HCT116 (cell line): ENCODE measurements around the gene WDR74. TPM values are rescaled to one million over a fixed set of nuclear protein-coding genes. Genes with fewer than 3 reads are reported as not detected.

Experiments
- ATAC-seq: fragments of 200-7000 bp; cut with Tn5 transposase; 2 replicates; pipeline ENCODE4 v1.9.1; 2020; ENCODE audit warnings: mild to moderate bottlenecking, moderate library complexity
- BruUV-seq: library from RNA; stranded (reverse); fragments of 400-500 nt; replicated peaks from 2 replicates; lab custom pipeline; 2021; lab: Mats Ljungman, UMichigan
- CTCF ChIA-PET: fragments of 300-600 bp; sonication (Branson Sonifier 250); formaldehyde crosslinking; loops from one replicate; lab custom pipeline; 2021; ENCODE audit warnings: antibody characterized with exemption; lab: Charles Lee
- POLR2A ChIA-PET: fragments of 300-600, 350-600 bp; sonication (Branson Sonifier 250); formaldehyde crosslinking; loops from one replicate; lab custom pipeline; 2021; ENCODE audit warnings: antibody characterized with exemption; lab: Charles Lee
- RAD21 ChIA-PET, 2 experiments: fragments of 300-600 bp; sonication (Branson Sonifier 250); formaldehyde crosslinking; loops; one replicate each; lab custom pipeline; 2023; ENCODE audit warnings: low total read pairs in 2 of 2; ENCODE audit not compliant: uncharacterized antibody in 2 of 2, unreplicated experiment in 2 of 2, low non-redundant PET in 1 of 2; lab: Charles Lee
- DNase-seq: peaks from one replicate; pipeline ENCODE4 v3.0.0-alpha.2; 2010; ENCODE audit warnings: low read depth, low spot score
- H2AFZ ChIP-seq: fragments of 200-600 bp; shearing (Covaris generic), sonication (generic); 2 replicates; pipeline ENCODE4 v1.6.1; 2017; ENCODE audit warnings: low read depth, mixed run types, mixed read lengths, antibody characterized with exemption, low read length; ENCODE audit not compliant: poor library complexity, severe bottlenecking
- H3K27ac ChIP-seq: 2 replicates; pipeline ENCODE4 v1.5.1; 2012; ENCODE audit warnings: low read depth, low read length
- H3K27me3 ChIP-seq: fragments of 200-600 bp; sonication (generic); 2 replicates; pipeline ENCODE4 v1.6.1; 2016; ENCODE audit warnings: mixed run types, low read length, mixed read lengths; ENCODE audit not compliant: insufficient read depth
- H3K36me3 ChIP-seq, 2 experiments: fragments of 200-500 bp in 1 of 2; fragments of 200-600 bp in 1 of 2; sonication (Bioruptor generic) in 1 of 2; sonication (generic) in 1 of 2; 2 replicates each; pipeline versions ENCODE4 v1.5.1 to v1.6.1; 2014 to 2016; ENCODE audit warnings: low read length in 2 of 2, inconsistent platforms in 1 of 2, mixed read lengths in 1 of 2, mixed run types in 1 of 2; ENCODE audit not compliant: insufficient read depth in 2 of 2, control insufficient read depth in 1 of 2
- H3K4me1 ChIP-seq, 2 experiments: fragments of 200-600 bp in 1 of 2; sonication (generic) in 1 of 2; 2 replicates each; pipeline versions ENCODE4 v1.5.1 to v1.6.1; 2012 to 2017; ENCODE audit warnings: low read length in 2 of 2, inconsistent platforms in 1 of 2, mild to moderate bottlenecking in 1 of 2, mixed read lengths in 1 of 2, mixed run types in 1 of 2, moderate library complexity in 1 of 2; ENCODE audit not compliant: insufficient read depth in 2 of 2, control insufficient read depth in 1 of 2
- H3K4me2 ChIP-seq: fragments of 200-600 bp; sonication (generic); 2 replicates; pipeline ENCODE4 v1.6.1; 2017; ENCODE audit warnings: mixed run types, low read length, mixed read lengths
- H3K4me3 ChIP-seq, 2 experiments: fragments of 200-600 bp in 1 of 2; sonication (generic) in 1 of 2; replicated peaks in 1 of 2; 2 replicates each; pipeline ENCODE4 v1.5.1; 2011 to 2016; ENCODE audit warnings: low read length in 2 of 2, control low read depth in 1 of 2, low read depth in 1 of 2, mild to moderate bottlenecking in 1 of 2, mixed read lengths in 1 of 2, mixed run types in 1 of 2
- H3K79me2 ChIP-seq: fragments of 200-600 bp; sonication (generic); 2 replicates; pipeline ENCODE4 v1.6.1; 2017; ENCODE audit warnings: mild to moderate bottlenecking, mixed run types, low read length, moderate library complexity, mixed read lengths; ENCODE audit not compliant: insufficient read depth
- H3K9ac ChIP-seq: fragments of 200-600 bp; sonication (generic); 2 replicates; pipeline ENCODE4 v1.6.1; 2016; ENCODE audit warnings: low read length, mixed read lengths
- H3K9me2 ChIP-seq: fragments of 200-600 bp; sonication (generic), shearing (Covaris generic); 2 replicates; pipeline ENCODE4 v1.6.1; 2017; ENCODE audit warnings: mixed run types, mild to moderate bottlenecking, moderate library complexity; ENCODE audit not compliant: insufficient read depth
- H3K9me3 ChIP-seq, 2 experiments: fragments of 200-500 bp in 1 of 2; fragments of 200-600 bp in 1 of 2; sonication (Bioruptor generic) in 1 of 2; sonication (generic) in 1 of 2; 2 replicates each; pipeline ENCODE4 v1.6.1; 2014 to 2017; ENCODE audit warnings: low read length in 2 of 2, mixed read lengths in 2 of 2, inconsistent platforms in 1 of 2, low read depth in 1 of 2, mild to moderate bottlenecking in 1 of 2, mixed run types in 1 of 2, moderate library complexity in 1 of 2; ENCODE audit not compliant: control insufficient read depth in 1 of 2, insufficient read depth in 1 of 2
- H4K20me1 ChIP-seq: fragments of 200-600 bp; sonication (generic), shearing (Covaris generic); 2 replicates; pipeline ENCODE4 v1.6.1; 2017; ENCODE audit warnings: mixed run types, mild to moderate bottlenecking, moderate library complexity; ENCODE audit not compliant: insufficient read depth
- CTCF ChIP-seq, 3 experiments: fragments of 200-600 bp in 1 of 3; sonication (generic) in 1 of 3; IDR thresholded peaks in 2 of 3; conservative IDR thresholded peaks in 1 of 3; 2 replicates each; pipeline ENCODE4 v1.5.1; 2012 to 2017; ENCODE audit warnings: low read depth in 2 of 3, low read length in 2 of 3, antibody characterized with exemption in 1 of 3, borderline replicate concordance in 1 of 3, control low read depth in 1 of 3, mild to moderate bottlenecking in 1 of 3, mixed read lengths in 1 of 3, mixed run types in 1 of 3, moderate library complexity in 1 of 3; ENCODE audit not compliant: insufficient read depth in 1 of 3
- ELF1 ChIP-seq: IDR thresholded peaks from 2 replicates; pipeline ENCODE4 v1.6.1; 2012; ENCODE audit warnings: low read depth, borderline replicate concordance
- POLR2AphosphoS5 ChIP-seq: IDR thresholded peaks from 2 replicates; pipeline ENCODE4 v1.6.1; 2011; ENCODE audit warnings: mild to moderate bottlenecking, low read depth, low read length, moderate library complexity
- RAD21 ChIP-seq: IDR thresholded peaks from 2 replicates; pipeline ENCODE4 v1.6.1; 2012; ENCODE audit warnings: low read depth, mild to moderate bottlenecking
- SP1 ChIP-seq: IDR thresholded peaks from 2 replicates; pipeline ENCODE4 v1.6.1; 2012; ENCODE audit warnings: low read depth
- TCF7L2 ChIP-seq: IDR thresholded peaks from 2 replicates; pipeline ENCODE4 v1.7.0; 2011; ENCODE audit warnings: borderline replicate concordance, inconsistent platforms; ENCODE audit not compliant: insufficient read depth, insufficient read length; ENCODE audit errors: extremely low read depth
- YY1 ChIP-seq: IDR thresholded peaks from 2 replicates; pipeline ENCODE4 v1.6.1; 2011; ENCODE audit warnings: low read length, low read depth, moderate library complexity, mild to moderate bottlenecking; ENCODE audit not compliant: insufficient replicate concordance; ENCODE audit errors: extremely low read depth
- intact Hi-C: fragments of 100-400 bp; cut with micrococcal nuclease; formaldehyde crosslinking; loops from 2 replicates; pipeline ENCODE4 v1.10.0; 2022
- total RNA-seq: library from RNA; stranded (reverse); gene quantifications from one replicate; pipeline ENCODE4 v1.2.1, GENCODE V29; 2021; ENCODE audit not compliant: unreplicated experiment
- TF ChIP-seq, protein P1 (sequence below): IDR thresholded peaks from 2 replicates; pipeline ENCODE4 v1.6.1; 2011; ENCODE audit warnings: mild to moderate bottlenecking, low read length, moderate library complexity; ENCODE audit not compliant: insufficient replicate concordance; ENCODE audit errors: extremely low read depth

WDR74 gene
- total RNA-seq, 1 experiment from 2014 or later = 111 TPM

GRCh38 chr11:62853279-62853965 lies 14.0 kb upstream of the WDR74 start (continued):
- TF ChIP-seq CTCF (IDR thresholded peaks at IDR 0.05 in 2 of 3, conservative IDR thresholded peaks at IDR 0.05 in 1 of 3; ENCODE audit: borderline replicate concordance in 1 of 3, insufficient read depth in 1 of 3, low read depth in 2 of 3, low read length in 2 of 3) = no peak
- no peak for TF ChIP-seq YY1
- no peak for TF ChIP-seq ELF1
- TF ChIP-seq RAD21 = no peak
- TF ChIP-seq SP1 = no peak
- TF ChIP-seq TCF7L2 = no peak

DNA sequence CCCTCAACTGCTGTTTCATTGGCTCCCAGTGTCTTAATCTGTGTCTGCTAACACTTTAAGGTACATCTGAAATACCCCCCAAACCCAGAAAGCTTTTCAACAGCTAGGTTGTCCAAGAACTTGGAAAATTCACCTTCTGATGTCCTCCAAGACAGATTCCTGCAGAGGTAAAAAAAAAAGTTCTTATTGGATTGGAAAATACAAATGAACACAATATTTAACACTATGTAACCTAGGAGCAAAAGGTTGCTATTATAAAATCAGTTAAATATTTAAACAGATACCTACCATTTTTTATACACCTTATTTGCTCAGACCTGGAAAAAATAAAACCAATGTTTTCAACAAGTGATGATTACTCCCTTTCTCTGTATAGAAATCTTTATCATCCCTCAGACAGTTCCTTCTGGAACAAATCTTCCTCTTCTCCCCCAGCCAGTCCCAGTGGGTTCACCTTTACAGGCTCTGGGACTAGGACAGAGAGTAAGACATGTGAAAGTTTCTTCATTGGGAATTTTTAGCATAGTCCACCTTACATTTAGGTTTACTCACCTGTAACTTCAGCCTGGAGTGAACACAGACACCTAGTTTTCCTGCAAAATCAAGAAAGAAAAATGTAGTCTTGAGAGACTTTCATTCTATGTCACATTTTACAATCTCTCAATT lies 13.3 kb upstream of the WDR74 start:
- no peak overlapping the region for H2AFZ ChIP-seq
- no peaks in the 10 kb centered on the region for H3K27me3 ChIP-seq
- H3K79me2 ChIP-seq = peaks cover 55% of the 10 kb centered on the region
- DNase-seq = no peak
- peak overlapping the region; percentile 87 for H3K4me2 ChIP-seq
- H3K4me1 ChIP-seq = peaks cover 38 to 69% of the 10 kb centered on the region in 2 experiments
- H3K9ac ChIP-seq = peak overlapping the region; percentile 94
- H3K4me3 ChIP-seq = no peak overlapping the region
- intact Hi-C loops = no loop called here
- peaks cover 31 to 38% of the 10 kb centered on the region in 2 experiments for H3K36me3 ChIP-seq
- ChIA-PET RAD21 (no interaction called here), CTCF (no interaction called here), POLR2A (interaction anchor here (0.7 to 9.9 kb wide), 10 partner anchors 9 to 261 kb away, joined by 3 to 343 read pairs (median 7); partner anchors contain the start of genes SLC3A2, STX5, TUT1 and UQCC3)
- BruUV-seq = no TSS peak
- H3K9me3 ChIP-seq = no peaks in the 10 kb centered on the region
- TF ChIP-seq, protein P1, sequence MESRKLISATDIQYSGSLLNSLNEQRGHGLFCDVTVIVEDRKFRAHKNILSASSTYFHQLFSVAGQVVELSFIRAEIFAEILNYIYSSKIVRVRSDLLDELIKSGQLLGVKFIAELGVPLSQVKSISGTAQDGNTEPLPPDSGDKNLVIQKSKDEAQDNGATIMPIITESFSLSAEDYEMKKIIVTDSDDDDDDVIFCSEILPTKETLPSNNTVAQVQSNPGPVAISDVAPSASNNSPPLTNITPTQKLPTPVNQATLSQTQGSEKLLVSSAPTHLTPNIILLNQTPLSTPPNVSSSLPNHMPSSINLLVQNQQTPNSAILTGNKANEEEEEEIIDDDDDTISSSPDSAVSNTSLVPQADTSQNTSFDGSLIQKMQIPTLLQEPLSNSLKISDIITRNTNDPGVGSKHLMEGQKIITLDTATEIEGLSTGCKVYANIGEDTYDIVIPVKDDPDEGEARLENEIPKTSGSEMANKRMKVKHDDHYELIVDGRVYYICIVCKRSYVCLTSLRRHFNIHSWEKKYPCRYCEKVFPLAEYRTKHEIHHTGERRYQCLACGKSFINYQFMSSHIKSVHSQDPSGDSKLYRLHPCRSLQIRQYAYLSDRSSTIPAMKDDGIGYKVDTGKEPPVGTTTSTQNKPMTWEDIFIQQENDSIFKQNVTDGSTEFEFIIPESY = no peak
- peak; percentile 35 for TF ChIP-seq POLR2AphosphoS5
- TF ChIP-seq, all 23 proteins: peak for 1
- H3K9me2 ChIP-seq = no peaks in the 10 kb centered on the region
- H3K27ac ChIP-seq = peak overlapping the region; percentile 85
- H4K20me1 ChIP-seq = peaks cover 33% of the 10 kb centered on the region
- ATAC-seq = no peak
